ENCODE measurements around the gene CYFIP2.
A peak's percentile ranks its signal among the peaks of the same experiment; 100 is the strongest.
"Not testable (repeated sequence)": the region's sequence is repeated elsewhere in the genome, so short reads cannot be mapped to it uniquely, and the experiment has no call there.

The CYFIP2 gene

DNA sequence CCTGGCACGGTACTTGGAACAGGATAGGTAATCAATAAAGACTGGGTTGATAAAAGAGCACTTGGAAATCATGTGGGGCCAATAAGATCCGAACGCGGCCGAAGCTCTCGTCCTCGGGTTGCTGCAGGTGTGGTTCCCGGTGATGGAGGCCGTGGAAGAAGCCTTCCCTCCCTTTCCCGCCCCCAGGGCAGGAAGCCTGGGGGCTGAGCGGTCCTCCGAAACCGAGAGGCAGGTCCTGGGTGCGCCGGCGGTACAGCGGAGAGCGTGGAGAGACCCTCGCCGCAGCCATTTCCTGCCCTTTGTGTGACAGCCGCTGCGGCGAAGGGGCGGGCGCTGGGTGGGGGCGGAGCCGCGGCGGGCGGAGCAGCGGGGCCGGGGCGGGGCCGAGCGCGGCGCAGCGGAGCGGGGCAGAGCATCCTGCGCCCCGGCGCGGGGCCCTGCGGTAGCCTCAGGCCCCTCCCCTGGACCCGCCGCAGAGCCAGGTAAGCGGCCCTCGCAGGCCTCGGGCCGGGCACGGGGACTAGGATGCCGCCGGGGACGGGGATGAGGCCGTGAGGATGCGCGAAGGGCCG is at the start of gene CYFIP2:
TSS of gene CYFIP2 (plus strand) at position 410 of the 572 bp plus-strand sequence. CDS start 19,239 bp downstream, outside the sequence.
- DNase-seq (ENCODE audit: low read depth in 2 of 2), result no peak

DNA sequence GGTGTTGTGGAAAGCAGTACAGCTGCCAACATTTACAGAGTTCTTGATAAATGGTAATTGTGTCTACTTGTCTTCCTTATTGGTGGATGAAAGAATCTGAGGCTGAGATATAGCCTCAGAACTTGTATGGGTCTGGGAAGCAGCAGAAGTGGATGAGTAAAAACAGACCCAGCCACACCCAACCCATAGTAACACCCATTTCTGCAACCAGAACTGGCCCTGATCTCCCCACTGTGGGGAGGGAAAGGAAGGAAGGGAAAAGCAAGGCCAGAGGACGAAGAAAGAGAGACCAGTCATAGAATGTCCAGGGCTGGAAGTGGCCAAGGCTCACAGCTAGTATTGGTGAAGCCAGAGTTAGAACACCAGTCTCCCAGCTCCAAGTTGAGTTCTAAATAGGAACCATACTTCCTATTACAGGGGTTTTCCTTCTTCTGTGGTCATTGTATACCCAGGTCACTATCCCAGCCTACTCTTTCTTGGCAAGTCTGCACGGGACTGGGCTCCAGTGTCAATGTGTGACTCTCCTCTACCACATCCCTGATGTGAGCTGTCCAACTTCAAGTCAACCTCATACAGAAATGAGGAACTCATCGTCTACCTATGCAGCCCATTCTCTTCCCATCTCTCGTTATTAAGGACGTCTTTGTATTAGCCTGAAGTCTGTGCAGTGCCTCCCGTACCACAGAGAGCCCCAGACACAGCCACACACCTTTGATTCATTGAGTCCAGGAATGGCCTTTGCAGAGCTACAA is 49.4 kb upstream of the CYFIP2 start:
- DNase-seq (ENCODE audit: low read depth in 2 of 2), result no peak

DNA sequence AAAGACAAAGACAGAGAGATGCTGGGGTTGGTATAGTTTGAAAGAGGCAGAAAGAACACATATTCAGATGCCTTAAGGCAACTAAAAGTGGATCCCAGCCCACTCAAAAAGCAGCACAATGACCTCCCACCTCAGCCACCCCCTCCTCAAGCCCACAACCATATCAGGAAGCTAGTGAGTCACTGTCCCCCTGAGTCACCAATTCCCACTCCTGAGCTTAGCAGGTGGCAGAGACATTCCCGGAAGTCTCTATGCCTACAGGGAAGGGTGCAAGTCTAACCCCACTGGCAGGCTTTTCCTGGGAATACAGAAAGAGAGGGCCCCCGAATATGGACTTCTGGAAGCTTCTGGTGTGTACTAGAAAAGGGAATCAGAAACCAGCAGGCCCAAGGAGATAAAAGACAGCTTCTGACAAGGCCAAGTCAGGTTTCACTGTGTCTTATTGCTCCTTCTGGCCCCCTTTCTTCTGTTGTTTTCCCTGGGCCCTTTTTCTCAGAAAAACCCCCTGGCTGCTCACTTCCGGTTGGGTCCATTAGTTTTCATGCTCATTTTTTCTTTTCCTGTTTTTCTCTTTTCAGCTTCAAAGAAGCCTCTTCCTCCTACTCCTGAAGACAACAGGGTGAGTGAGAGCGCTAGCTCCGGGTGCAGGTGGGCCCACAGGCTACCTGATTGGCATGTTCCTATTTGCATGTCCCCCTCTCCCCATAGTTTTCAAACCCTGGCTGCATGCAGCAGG is 48.5 kb upstream of the CYFIP2 start:
- DNase-seq (ENCODE audit: low read depth in 2 of 2), result no peak

GRCh38 chr5:157219491-157220271 is 46.2 kb upstream of the CYFIP2 start:
- DNase-seq (ENCODE audit: low read depth in 2 of 2), result peak; percentile 39 to 49

- no peak for DNase-seq (ENCODE audit: low read depth in 2 of 2)
These were observed 44.0 kb upstream of the CYFIP2 start for GRCh38 chr5:157221959-157222358.

- peak; percentile 78 to 80 for DNase-seq (ENCODE audit: low read depth in 2 of 2)
These were observed 43.3 kb upstream of the CYFIP2 start for GRCh38 chr5:157222506-157223230.

DNA sequence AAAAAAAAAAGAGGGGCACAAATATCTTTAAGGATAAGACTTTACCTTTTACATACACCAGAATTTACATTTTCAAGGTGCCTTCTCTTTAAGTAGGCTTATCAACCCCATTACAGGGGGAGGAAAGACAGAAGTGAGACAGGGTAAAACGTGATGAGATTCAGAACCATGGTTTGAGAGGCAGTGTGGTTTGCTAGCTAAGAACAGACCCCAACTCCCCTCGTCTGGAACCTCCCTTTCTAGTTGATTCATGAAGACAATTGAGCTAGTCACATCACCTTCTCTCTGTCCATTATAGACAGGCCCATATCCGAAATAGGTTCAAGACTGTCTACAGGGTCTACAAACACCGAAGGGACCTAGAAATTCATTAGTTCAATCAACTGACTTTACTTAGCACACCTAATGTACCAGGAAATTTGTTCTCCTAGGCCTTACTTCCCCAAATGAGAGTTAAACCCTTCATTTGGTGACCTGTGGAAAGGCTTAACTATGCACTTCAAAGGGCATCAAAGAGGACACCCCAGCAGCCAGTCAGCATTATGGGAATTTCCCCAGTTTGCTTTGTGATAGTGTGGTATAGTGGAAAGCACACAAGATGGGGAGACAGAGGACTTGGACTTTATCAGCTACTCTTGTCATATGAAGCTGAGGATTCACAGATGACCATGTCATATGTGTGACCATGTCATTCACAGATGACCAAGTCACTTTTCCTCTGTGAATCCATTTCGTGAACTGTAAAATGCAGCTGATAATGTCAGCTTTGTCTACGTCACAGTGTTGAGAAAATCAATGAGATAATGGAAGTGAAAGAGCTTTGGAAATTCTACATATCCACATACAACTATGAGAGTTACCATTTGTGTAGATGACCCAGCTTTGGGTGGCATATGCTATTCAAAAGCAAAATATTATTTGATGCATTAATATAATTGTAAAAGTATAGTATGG is 40.2 kb upstream of the CYFIP2 start:
- DNase-seq (ENCODE audit: low read depth in 2 of 2), result no peak

DNA sequence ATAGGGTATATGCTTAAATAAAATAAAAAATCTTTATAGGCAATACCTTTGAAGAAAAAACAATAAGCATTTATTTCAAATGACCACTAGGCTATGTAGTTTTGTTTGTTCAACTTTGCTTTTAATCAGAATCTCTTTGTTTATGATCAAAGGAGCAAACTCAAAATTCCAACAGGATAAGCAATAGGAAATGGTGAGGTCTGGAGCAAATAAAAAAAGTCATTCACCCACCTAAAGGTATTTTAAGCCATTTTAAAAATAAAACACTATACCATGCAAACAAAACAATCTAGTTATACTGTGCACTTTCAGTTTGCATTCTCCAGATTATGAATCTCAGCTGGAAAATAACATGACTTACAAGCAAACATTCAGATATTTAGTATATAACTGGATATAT is 35.3 kb upstream of the CYFIP2 start:
- no peak for DNase-seq (ENCODE audit: low read depth in 2 of 2)

- DNase-seq (ENCODE audit: low read depth in 2 of 2), result no peak
These were observed 33.2 kb upstream of the CYFIP2 start for GRCh38 chr5:157232706-157233105.

DNA sequence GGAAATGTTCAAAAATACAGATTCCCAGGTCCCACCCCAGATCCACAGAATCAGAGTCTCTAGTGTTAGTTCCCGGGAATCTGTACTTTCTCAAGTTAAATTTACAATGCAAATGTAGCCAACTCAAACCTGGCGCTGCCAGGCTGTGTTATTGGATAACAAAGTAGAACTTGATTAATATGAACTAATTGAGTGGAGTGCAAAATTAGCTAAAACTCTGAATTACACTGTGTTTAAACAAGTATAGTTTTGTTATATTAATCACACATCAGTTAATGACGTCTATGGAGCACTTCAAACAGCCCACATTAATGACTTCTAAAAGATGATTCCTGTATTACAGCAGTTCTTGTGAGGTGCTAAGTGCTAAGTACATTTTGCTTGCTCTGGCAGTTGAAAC is 32.4 kb upstream of the CYFIP2 start:
- no peak for DNase-seq (ENCODE audit: low read depth in 2 of 2)

- DNase-seq (ENCODE audit: low read depth in 2 of 2), result no peak
These were observed 29.5 kb upstream of the CYFIP2 start for GRCh38 chr5:157236423-157236822.

GRCh38 chr5:157241483-157241882 is 24.4 kb upstream of the CYFIP2 start:
- DNase-seq (ENCODE audit: low read depth in 2 of 2), result no peak

GRCh38 chr5:157244704-157245103 is 21.2 kb upstream of the CYFIP2 start:
- DNase-seq (ENCODE audit: low read depth in 2 of 2), result not testable (repeated sequence)

DNA sequence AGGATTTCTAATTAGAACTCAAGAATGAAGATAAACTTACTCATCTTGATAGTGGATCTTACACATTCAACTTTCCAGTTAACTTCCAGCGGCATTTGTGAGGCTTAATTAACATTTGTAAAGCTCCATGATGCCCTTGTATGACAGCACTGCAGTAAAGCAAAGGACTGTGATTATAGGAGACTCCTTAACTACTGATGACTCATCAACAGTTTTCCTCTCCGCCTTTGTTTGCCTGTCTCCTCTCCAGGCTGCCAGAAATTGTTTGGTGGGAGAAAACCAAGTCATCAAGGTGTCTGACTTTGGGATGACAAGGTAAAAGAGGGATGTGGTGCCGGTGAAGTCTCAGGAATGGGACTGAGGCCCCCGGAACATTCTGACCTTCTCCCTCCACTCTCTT is 20.4 kb upstream of the CYFIP2 start:
- DNase-seq (ENCODE audit: low read depth in 2 of 2), result no peak

GRCh38 chr5:157245886-157246285 is 20.0 kb upstream of the CYFIP2 start:
- DNase-seq (ENCODE audit: low read depth in 2 of 2), result no peak

DNA sequence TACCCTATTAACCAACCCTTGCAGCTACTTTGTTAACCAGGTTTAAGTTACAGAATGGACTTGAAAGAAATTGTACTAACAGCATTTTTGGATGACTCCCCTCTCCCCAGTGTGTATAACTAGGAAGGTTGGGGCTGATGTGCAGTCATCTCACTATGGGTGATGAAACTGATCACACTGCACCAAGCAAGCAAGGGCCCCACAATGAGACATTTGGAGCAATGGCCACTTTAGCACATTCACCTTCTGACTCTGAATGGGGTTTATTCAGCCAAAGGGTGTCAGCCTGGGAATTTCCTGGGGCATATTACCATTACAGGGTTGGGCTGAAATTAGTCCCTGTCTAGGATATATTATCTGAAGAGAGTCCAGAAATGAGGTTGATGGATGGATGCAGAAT is 18.7 kb upstream of the CYFIP2 start:
- DNase-seq (ENCODE audit: low read depth in 2 of 2), result no peak

GRCh38 chr5:157248821-157249470 is 17.0 kb upstream of the CYFIP2 start:
- DNase-seq (ENCODE audit: low read depth in 2 of 2), result no peak

DNA sequence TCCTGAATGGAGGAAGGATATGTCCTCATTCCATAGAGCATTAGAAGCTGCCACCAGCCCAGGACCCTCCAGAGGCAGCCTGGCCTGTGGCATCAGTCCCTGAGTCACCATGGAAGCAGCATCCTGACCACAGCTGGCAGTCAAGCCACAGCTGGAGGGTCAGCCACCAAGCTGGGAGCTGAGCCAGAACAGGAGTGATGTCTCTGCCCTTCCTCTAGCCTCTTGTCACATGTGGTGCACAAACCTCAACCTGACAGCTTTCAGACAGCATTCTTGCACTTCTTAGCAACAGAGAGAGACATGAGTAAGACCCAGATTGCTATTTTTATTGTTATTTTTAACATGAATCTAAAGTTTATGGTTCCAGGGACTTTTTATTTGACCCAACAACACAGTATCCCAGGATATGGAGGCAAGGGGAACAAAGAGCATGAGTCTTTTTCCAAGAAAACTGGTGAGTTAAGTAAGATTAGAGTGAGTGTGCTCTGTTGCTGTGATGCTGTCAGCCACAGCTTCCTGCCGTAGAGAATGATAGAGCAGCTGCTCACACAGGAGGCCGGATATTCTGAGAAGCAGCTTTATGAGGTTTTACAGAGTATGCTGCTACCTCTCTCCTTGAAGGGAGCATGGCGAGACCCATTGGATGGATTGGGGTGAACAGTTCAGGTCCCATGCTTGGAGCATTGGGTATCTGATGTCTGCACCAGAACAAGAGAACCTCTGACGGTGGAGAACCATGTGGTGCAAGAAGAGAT is 13.0 kb upstream of the CYFIP2 start:
- DNase-seq (ENCODE audit: low read depth in 2 of 2), result peak; percentile 8 to 9

DNA sequence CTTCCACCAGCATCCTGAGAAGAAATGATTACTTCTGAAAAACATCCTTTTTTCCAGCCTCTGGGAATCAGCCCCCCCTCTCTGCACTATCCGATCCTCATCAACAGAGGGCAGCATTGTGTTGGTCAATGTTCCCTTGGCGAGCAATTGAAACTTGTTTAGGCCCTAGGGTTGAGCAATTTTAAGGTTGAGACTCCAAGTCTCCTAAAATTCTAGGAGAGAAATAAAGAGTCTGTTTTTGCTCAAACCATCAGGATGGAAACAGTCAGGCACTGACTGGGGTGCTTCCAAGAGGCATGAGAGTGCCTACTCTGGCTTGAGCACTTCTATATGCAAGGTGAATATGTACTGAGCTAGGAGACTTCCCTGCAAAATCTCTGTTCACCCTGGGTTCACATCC is 12.4 kb upstream of the CYFIP2 start:
- peak; percentile 28 to 29 for DNase-seq (ENCODE audit: low read depth in 2 of 2)

Data from fibroblast of skin of left quadriceps (primary cell).